Measurements from ENCODE around the gene FAM107B.

The FAM107B gene

DNA sequence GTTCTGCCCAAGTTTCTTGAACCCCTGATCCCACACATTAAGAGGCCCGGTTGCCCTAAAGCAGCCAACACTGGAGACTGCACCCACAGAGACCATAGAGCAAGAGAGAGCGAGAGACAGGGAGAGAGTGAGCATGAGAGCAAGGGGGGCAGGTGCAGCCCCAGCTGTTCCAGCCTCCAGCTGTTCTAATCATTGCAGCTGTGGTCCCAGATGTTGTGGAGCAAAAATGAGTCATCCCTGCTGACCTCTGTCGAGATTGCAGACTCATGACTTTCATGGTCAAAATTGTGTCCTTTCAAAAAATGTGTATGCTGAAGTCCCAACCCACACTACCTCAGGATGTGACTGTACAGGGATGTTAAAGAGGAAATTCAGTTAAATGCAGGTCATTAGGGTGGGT lies 300.0 kb downstream of the FAM107B start:
- no peak overlapping the region for H3K4me3 ChIP-seq (ENCODE audit: low read depth, low read length)
- H3K27me3 ChIP-seq (ENCODE audit: control insufficient read depth, insufficient read depth, low read length): no peaks in the 10 kb centered on the region
- no peak overlapping the region for H3K4me2 ChIP-seq (ENCODE audit: low read length)
- H3K9me3 ChIP-seq (ENCODE audit: control insufficient read depth, low read length): no peaks in the 10 kb centered on the region
- TF ChIP-seq CTCF (IDR thresholded peaks at IDR 0.05): no peak
- H3K9ac ChIP-seq: no peak overlapping the region
- H3K36me3 ChIP-seq (ENCODE audit: control insufficient read depth, insufficient read depth, low read length): no peaks in the 10 kb centered on the region
- no peaks in the 10 kb centered on the region for H3K79me2 ChIP-seq
- H3K27ac ChIP-seq: no peak overlapping the region
- no peak overlapping the region for H2AFZ ChIP-seq
- H3K4me1 ChIP-seq: no peaks in the 10 kb centered on the region

DNA sequence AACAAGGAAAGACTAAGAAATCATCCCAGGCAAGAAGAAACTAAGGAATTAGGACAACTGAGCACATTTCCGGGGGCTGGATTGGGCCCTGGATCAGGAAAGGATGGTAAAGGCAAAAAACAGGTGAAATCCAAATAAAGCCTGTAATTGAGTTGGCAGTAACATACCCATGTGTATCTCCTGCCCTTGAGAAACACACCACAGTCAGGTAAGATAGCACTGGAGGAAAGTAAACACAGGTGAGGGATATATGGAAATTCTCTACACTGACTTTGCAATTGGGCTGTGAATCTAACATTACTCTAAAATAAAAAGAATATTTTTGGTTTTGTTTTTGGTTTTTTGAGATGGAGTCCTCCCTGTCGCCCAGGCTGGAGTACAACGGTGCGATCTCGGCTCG lies 303.8 kb downstream of the FAM107B start:
- no peak overlapping the region for H3K9ac ChIP-seq
- H3K9me3 ChIP-seq (ENCODE audit: control insufficient read depth, low read length): no peaks in the 10 kb centered on the region
- no peak overlapping the region for H3K4me2 ChIP-seq (ENCODE audit: low read length)
- H2AFZ ChIP-seq: no peak overlapping the region
- no peak overlapping the region for H3K4me3 ChIP-seq (ENCODE audit: low read depth, low read length)
- TF ChIP-seq CTCF (IDR thresholded peaks at IDR 0.05): no peak
- H3K36me3 ChIP-seq (ENCODE audit: control insufficient read depth, insufficient read depth, low read length): no peaks in the 10 kb centered on the region
- H3K27ac ChIP-seq: no peak overlapping the region
- H3K4me1 ChIP-seq: no peaks in the 10 kb centered on the region
- no peaks in the 10 kb centered on the region for H3K79me2 ChIP-seq
- H3K27me3 ChIP-seq (ENCODE audit: control insufficient read depth, insufficient read depth, low read length): no peaks in the 10 kb centered on the region

DNA sequence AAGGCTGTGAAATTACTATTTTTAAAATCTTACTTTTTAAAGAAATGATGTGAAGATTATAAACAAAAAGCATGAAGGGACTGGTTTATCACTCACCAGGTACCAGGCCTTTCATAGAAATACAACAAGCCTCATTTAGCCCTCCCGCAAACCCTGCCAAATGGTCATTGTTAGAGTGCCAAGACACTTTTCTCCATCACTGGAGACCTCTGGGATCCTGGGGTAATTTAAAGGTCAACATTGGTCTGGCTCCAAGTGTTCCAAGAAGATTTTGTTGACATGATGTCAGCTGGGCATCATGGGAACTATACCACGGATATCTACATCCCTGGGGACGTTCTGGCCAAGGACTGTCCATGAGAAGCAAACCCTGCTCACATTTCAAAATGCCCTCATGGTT lies 306.0 kb downstream of the FAM107B start:
- Histone ChIP-seq H3K27ac (no peak overlapping the region), H2AFZ (no peak overlapping the region), H3K9me3 (ENCODE audit: control insufficient read depth, low read length) (no peaks in the 10 kb centered on the region), H3K4me1 (no peaks in the 10 kb centered on the region), H3K79me2 (no peaks in the 10 kb centered on the region), H3K36me3 (ENCODE audit: control insufficient read depth, insufficient read depth, low read length) (no peaks in the 10 kb centered on the region), H3K4me2 (ENCODE audit: low read length) (no peak overlapping the region), H3K4me3 (ENCODE audit: low read depth, low read length) (no peak overlapping the region), H3K27me3 (ENCODE audit: control insufficient read depth, insufficient read depth, low read length) (no peaks in the 10 kb centered on the region), H3K9ac (no peak overlapping the region)
- TF ChIP-seq CTCF (IDR thresholded peaks at IDR 0.05): no peak

Measured in parathyroid adenoma (tissue), 2 donors.